HG03457 (cell line): ENCODE results near the gene TP53I13.
"Not testable (repeated sequence)": the region's sequence is repeated elsewhere in the genome, so short reads cannot be mapped to it uniquely, and the experiment has no call there.

Source experiments
- ATAC-seq: cut with Tn5 transposase; IDR thresholded peaks from one replicate; pipeline ENCODE4 v1.9.1; 2021; ENCODE audit warnings: moderate number of reproducible peaks; ENCODE audit not compliant: unreplicated experiment

The TP53I13 gene

GRCh38 chr17:29568331-29569244 is at the start of gene TP53I13:
TP53I13 (plus strand) TSS chr17:29568701; CDS start chr17:29568759, 58 bp downstream.
- peak; percentile 23 for ATAC-seq

- ATAC-seq: no peak
Observed at GRCh38 chr17:29524692-29525091, 43.8 kb upstream of the TP53I13 start.

- ATAC-seq: no peak
Observed at GRCh38 chr17:29526322-29526721, 42.2 kb upstream of the TP53I13 start.

GRCh38 chr17:29533976-29534375 is 34.5 kb upstream of the TP53I13 start:
- ATAC-seq: no peak

- ATAC-seq: no peak
Observed at GRCh38 chr17:29544066-29544465, 24.4 kb upstream of the TP53I13 start.

GRCh38 chr17:29546085-29546484 is 22.4 kb upstream of the TP53I13 start:
- ATAC-seq: no peak

- ATAC-seq: no peak
Observed at GRCh38 chr17:29546830-29547229, 21.7 kb upstream of the TP53I13 start.

GRCh38 chr17:29549177-29549923 is 19.2 kb upstream of the TP53I13 start:
- ATAC-seq: no peak

- ATAC-seq: no peak
Observed at GRCh38 chr17:29555840-29556239, 12.7 kb upstream of the TP53I13 start.

- no peak for ATAC-seq
Observed at GRCh38 chr17:29557085-29557738, 11.3 kb upstream of the TP53I13 start.

- ATAC-seq: no peak
Observed at GRCh38 chr17:29557739-29558116, 10.8 kb upstream of the TP53I13 start.

- ATAC-seq: not testable (repeated sequence)
Observed at GRCh38 chr17:29558139-29558538, 10.4 kb upstream of the TP53I13 start.

- no peak for ATAC-seq
Observed at GRCh38 chr17:29559640-29560039, 8.9 kb upstream of the TP53I13 start.

- ATAC-seq: no peak
Observed at GRCh38 chr17:29560316-29560715, 8.2 kb upstream of the TP53I13 start.

- no peak for ATAC-seq
Observed at GRCh38 chr17:29561554-29562517, 6.7 kb upstream of the TP53I13 start.

- no peak for ATAC-seq
Observed at GRCh38 chr17:29562615-29563014, 5.9 kb upstream of the TP53I13 start.

- no peak for ATAC-seq
Observed at GRCh38 chr17:29563816-29564215, 4.7 kb upstream of the TP53I13 start.

GRCh38 chr17:29565643-29566472 is 2.6 kb upstream of the TP53I13 start:
- no peak for ATAC-seq
